PC-3 (cell line): ENCODE measurements around the gene CREG2. TPM values are rescaled to one million over a fixed set of nuclear protein-coding genes. Genes with fewer than 3 reads are reported as not detected.

Experiments used
- ATAC-seq: fragments of 200-7000 bp; cut with Tn5 transposase; 2 replicates; pipeline ENCODE4 v1.9.1; 2020; ENCODE audit warnings: mild to moderate bottlenecking, moderate library complexity
- BruUV-seq: library from RNA; stranded (reverse); fragments of 400-500 nt; replicated peaks from 2 replicates; lab custom pipeline; 2021; lab: Mats Ljungman, UMichigan
- CTCF ChIA-PET: fragments of 300-600 bp; sonication (Branson Sonifier 250); formaldehyde crosslinking; loops from one replicate; lab custom pipeline; 2022; ENCODE audit warnings: antibody characterized with exemption; lab: Charles Lee
- POLR2A ChIA-PET: fragments of 300-600 bp; sonication (Branson Sonifier 250); formaldehyde crosslinking; loops from one replicate; lab custom pipeline; 2022; ENCODE audit warnings: antibody characterized with exemption; ENCODE audit not compliant: unreplicated experiment; lab: Charles Lee
- DNase-seq: peaks from one replicate; pipeline ENCODE4 v3.0.0-alpha.2; 2015
- H2AFZ ChIP-seq: fragments of 300-600 bp; sonication (generic); 2 replicates; pipeline ENCODE4 v1.6.0; 2016; ENCODE audit warnings: antibody characterized with exemption, low read length
- H3F3A ChIP-seq: fragments of 300-600 bp; sonication (generic); one replicate; pipeline ENCODE4 v1.6.0; 2017; ENCODE audit warnings: antibody characterized with exemption, low read length, control low read depth, mild to moderate bottlenecking; ENCODE audit not compliant: unreplicated experiment
- H3K27ac ChIP-seq: fragments of 300-600 bp; sonication (generic); 2 replicates; pipeline ENCODE4 v1.5.1; 2016; ENCODE audit warnings: mild to moderate bottlenecking, low read length
- H3K27me3 ChIP-seq: fragments of 300-600 bp; sonication (generic); 2 replicates; pipeline ENCODE4 v1.6.1; 2016; ENCODE audit warnings: low read length, mixed read lengths
- H3K36me3 ChIP-seq: fragments of 300-600 bp; sonication (generic); 2 replicates; pipeline ENCODE4 v1.6.1; 2016; ENCODE audit warnings: low read depth, mixed run types, low read length, mixed read lengths
- H3K4me1 ChIP-seq: fragments of 300-600 bp; sonication (generic); 2 replicates; pipeline ENCODE4 v1.5.1; 2016; ENCODE audit warnings: low read length; ENCODE audit not compliant: insufficient read depth
- H3K4me2 ChIP-seq: fragments of 300-600 bp; sonication (generic); 2 replicates; pipeline ENCODE4 v1.6.0; 2016; ENCODE audit warnings: low read length
- H3K4me3 ChIP-seq: fragments of 300-600 bp; sonication (generic); 2 replicates; pipeline ENCODE4 v1.5.1; 2016; ENCODE audit warnings: mild to moderate bottlenecking, low read length, mixed read lengths
- H3K79me2 ChIP-seq: fragments of 300-600 bp; sonication (generic); 2 replicates; pipeline ENCODE4 v1.6.1; 2017; ENCODE audit warnings: low read length, mixed read lengths
- H3K9ac ChIP-seq: fragments of 300-600 bp; sonication (generic); 2 replicates; pipeline ENCODE4 v1.6.0; 2016; ENCODE audit warnings: mild to moderate bottlenecking, low read length
- H3K9me2 ChIP-seq: fragments of 300-600 bp; sonication (generic); replicated peaks from 2 replicates; pipeline ENCODE4 v1.6.1; 2016; ENCODE audit warnings: mixed run types, low read length, mixed read lengths
- H3K9me3 ChIP-seq: fragments of 300-600 bp; sonication (generic); 2 replicates; pipeline ENCODE4 v1.6.1; 2016; ENCODE audit warnings: low read length, mixed read lengths
- H4K20me1 ChIP-seq: fragments of 300-600 bp; sonication (generic); 2 replicates; pipeline ENCODE4 v1.6.1; 2016; ENCODE audit warnings: low read length, mixed read lengths
- EZH2 ChIP-seq: fragments of 300-600 bp; sonication (generic); IDR thresholded peaks from one replicate; pipeline ENCODE4 v1.6.1; 2017; ENCODE audit warnings: antibody characterized with exemption, mild to moderate bottlenecking, low read length; ENCODE audit not compliant: unreplicated experiment
- EZH2phosphoT487 ChIP-seq: fragments of 300-600 bp; sonication (generic); IDR thresholded peaks from 2 replicates; pipeline ENCODE4 v1.6.1; 2018; ENCODE audit warnings: mild to moderate bottlenecking, antibody characterized with exemption, low read length, borderline replicate concordance
- intact Hi-C: fragments of 100-400 bp; cut with micrococcal nuclease; formaldehyde crosslinking; loops from 2 replicates; pipeline ENCODE4 v1.9.0; 2023
- total RNA-seq: library from RNA; depleted of rRNA; stranded (reverse); fragments of >200 nt; gene quantifications from 2 replicates; pipeline ENCODE4 v1.2.3, GENCODE V29; 2014
- TF ChIP-seq, protein P1 (sequence below): fragments of 300-600 bp; sonication (generic); conservative IDR thresholded peaks from 2 replicates; pipeline ENCODE4 v1.5.1; 2017; ENCODE audit warnings: antibody characterized with exemption, low read depth, mild to moderate bottlenecking, low read length

The CREG2 gene
- total RNA-seq, 1 experiment from 2014 or later, result 40.0 TPM

GRCh38 chr2:101310090-101310833 is 77.0 kb downstream of the CREG2 start:
- Histone ChIP-seq H3K27me3 (no peaks in the 10 kb centered on the region), H3K27ac (no peak overlapping the region), H3K36me3 (no peaks in the 10 kb centered on the region), H3K79me2 (peaks cover 32% of the 10 kb centered on the region), H3K9ac (no peak overlapping the region), H3K4me1 (peaks cover 28% of the 10 kb centered on the region), H3F3A (no peaks in the 10 kb centered on the region), H4K20me1 (peaks cover 22% of the 10 kb centered on the region), H2AFZ (no peak overlapping the region), H3K9me2 (no peaks in the 10 kb centered on the region), H3K4me2 (no peak overlapping the region), H3K9me3 (no peaks in the 10 kb centered on the region), H3K4me3 (no peak overlapping the region)
- TF ChIP-seq EZH2phosphoT487 (no peak), EZH2 (no peak)
- TF ChIP-seq, protein P1, sequence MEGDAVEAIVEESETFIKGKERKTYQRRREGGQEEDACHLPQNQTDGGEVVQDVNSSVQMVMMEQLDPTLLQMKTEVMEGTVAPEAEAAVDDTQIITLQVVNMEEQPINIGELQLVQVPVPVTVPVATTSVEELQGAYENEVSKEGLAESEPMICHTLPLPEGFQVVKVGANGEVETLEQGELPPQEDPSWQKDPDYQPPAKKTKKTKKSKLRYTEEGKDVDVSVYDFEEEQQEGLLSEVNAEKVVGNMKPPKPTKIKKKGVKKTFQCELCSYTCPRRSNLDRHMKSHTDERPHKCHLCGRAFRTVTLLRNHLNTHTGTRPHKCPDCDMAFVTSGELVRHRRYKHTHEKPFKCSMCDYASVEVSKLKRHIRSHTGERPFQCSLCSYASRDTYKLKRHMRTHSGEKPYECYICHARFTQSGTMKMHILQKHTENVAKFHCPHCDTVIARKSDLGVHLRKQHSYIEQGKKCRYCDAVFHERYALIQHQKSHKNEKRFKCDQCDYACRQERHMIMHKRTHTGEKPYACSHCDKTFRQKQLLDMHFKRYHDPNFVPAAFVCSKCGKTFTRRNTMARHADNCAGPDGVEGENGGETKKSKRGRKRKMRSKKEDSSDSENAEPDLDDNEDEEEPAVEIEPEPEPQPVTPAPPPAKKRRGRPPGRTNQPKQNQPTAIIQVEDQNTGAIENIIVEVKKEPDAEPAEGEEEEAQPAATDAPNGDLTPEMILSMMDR, result no peak
- ATAC-seq, result no peak
- no peak for DNase-seq
- ChIA-PET CTCF (no interaction called here), POLR2A (interaction anchor here (0.7 kb wide), 1 partner anchor 1026 kb away, joined by 7 read pairs; no protein-coding TSS in a partner anchor)
- BruUV-seq, result no TSS peak
- intact Hi-C loops, result no loop called here

- peak within 1 kb of the TSS; percentile 53 for H3K27ac ChIP-seq
- H3F3A ChIP-seq, result no peaks in the 10 kb centered on the region
- H3K79me2 ChIP-seq, result peaks cover 49% of the 10 kb centered on the region
- no peaks in the 10 kb centered on the region for H3K27me3 ChIP-seq
- CTCF ChIA-PET, result interaction anchor here (0.6 to 1.5 kb wide), 2 partner anchors 34 to 932 kb away, joined by 4 to 7 read pairs; no protein-coding TSS in a partner anchor
- H3K4me3 ChIP-seq, result peak within 1 kb of the TSS; percentile 83
- H3K4me2 ChIP-seq, result peak within 1 kb of the TSS; percentile 92
- intact Hi-C loops, result loop anchor here (1.0 kb wide), 1 partner anchor 20 kb away; no protein-coding TSS in a partner anchor
- ATAC-seq (peak; percentile 73), DNase-seq (peak; percentile 92)
- BruUV-seq, result TSS peak; percentile 83
- H3K9me2 ChIP-seq, result no peaks in the 10 kb centered on the region
- POLR2A ChIA-PET, result interaction anchor here (0.5 to 0.6 kb wide), 2 partner anchors 273 to 1040 kb away, joined by 5 to 6 read pairs; no protein-coding TSS in a partner anchor
- 0 out of 2 replicates have a peak, but pooled peaks cover 2% of the 10 kb centered on the region for H3K36me3 ChIP-seq
- H2AFZ ChIP-seq, result peak within 1 kb of the TSS; percentile 92
- H3K4me1 ChIP-seq, result peaks cover 41% of the 10 kb centered on the region
- peak within 1 kb of the TSS; percentile 95 for H3K9ac ChIP-seq
- H4K20me1 ChIP-seq, result peaks cover 35% of the 10 kb centered on the region
- no peaks in the 10 kb centered on the region for H3K9me3 ChIP-seq
- TF ChIP-seq EZH2 (no peak), EZH2phosphoT487 (no peak)
- TF ChIP-seq, protein P1, result no peak
These were observed 78.7 kb downstream of the CREG2 start, which contains the start of gene RNF149 for GRCh38 chr2:101308432-101309210. Gene RNF149 (minus strand): TSS chr2:101308701. CDS start chr2:101308588, 113 bp downstream.
